Endodermal cell (in vitro differentiated cells): Measurements from ENCODE around the gene MOB4. TPM values are rescaled to one million over a fixed set of nuclear protein-coding genes. Genes with fewer than 3 reads are reported as not detected.

Experiments
- DNase-seq: peaks from one replicate; pipeline ENCODE4 v3.0.0-alpha.2; 2017
- H3K27ac ChIP-seq: 2 replicates; pipeline ENCODE4 v1.5.1; 2013; ENCODE audit warnings: mild to moderate bottlenecking, low read depth, low read length, moderate library complexity
- H3K27me3 ChIP-seq: 2 replicates; pipeline ENCODE4 v1.6.1; 2013; ENCODE audit warnings: mild to moderate bottlenecking, low read length, moderate library complexity; ENCODE audit not compliant: insufficient read depth, control insufficient read depth, poor library complexity, severe bottlenecking
- H3K36me3 ChIP-seq: 2 replicates; pipeline ENCODE4 v1.7.0; 2013; ENCODE audit warnings: mild to moderate bottlenecking, low read length, moderate library complexity; ENCODE audit not compliant: control insufficient read depth, insufficient read depth
- H3K4me1 ChIP-seq: one replicate; pipeline ENCODE4 v1.7.0; 2013; ENCODE audit warnings: low read length; ENCODE audit not compliant: control insufficient read depth, insufficient read depth
- H3K4me3 ChIP-seq: 2 replicates; pipeline ENCODE4 v1.5.1; 2013; ENCODE audit warnings: mild to moderate bottlenecking, low read length, moderate library complexity
- H3K9ac ChIP-seq: 2 replicates; pipeline ENCODE4 v1.6.1; 2013; ENCODE audit warnings: mild to moderate bottlenecking, low read length, moderate library complexity; ENCODE audit not compliant: poor library complexity, severe bottlenecking; ENCODE audit errors: extremely low read depth
- H3K9me3 ChIP-seq: 2 replicates; pipeline ENCODE4 v1.6.1; 2013; ENCODE audit warnings: mild to moderate bottlenecking, low read length, moderate library complexity; ENCODE audit not compliant: control insufficient read depth
- H3K27ac Mint-ChIP-seq: 2 replicates; pipeline ENCODE4 v1.8.0; 2020; ENCODE audit warnings: mixed read lengths
- H3K27me3 Mint-ChIP-seq: 2 replicates; pipeline ENCODE4 v1.8.0; 2021; ENCODE audit warnings: mild to moderate bottlenecking, mixed read lengths; ENCODE audit not compliant: insufficient read depth
- H3K36me3 Mint-ChIP-seq: 2 replicates; pipeline ENCODE4 v1.8.0; 2020; ENCODE audit warnings: low read depth, mixed read lengths
- H3K4me1 Mint-ChIP-seq: 2 replicates; pipeline ENCODE4 v1.8.0; 2020; ENCODE audit warnings: mixed read lengths
- H3K4me3 Mint-ChIP-seq: 2 replicates; pipeline ENCODE4 v1.8.0; 2020; ENCODE audit warnings: mild to moderate bottlenecking, moderate library complexity, mixed read lengths
- H3K9me3 Mint-ChIP-seq: 2 replicates; pipeline ENCODE4 v1.8.0; 2020; ENCODE audit warnings: mild to moderate bottlenecking, mixed read lengths
- CTCF ChIP-seq: fragments of 200-600 bp; sonication (generic); conservative IDR thresholded peaks from 2 replicates; pipeline ENCODE4 v1.5.0; 2021; ENCODE audit warnings: antibody characterized with exemption, mild to moderate bottlenecking
- WGBS, 2 experiments: methylation state at CpG; one replicate each; pipeline versions ENCODE4 v1.1.5 to v1.1.7; 2013; ENCODE audit warnings: missing lambda C conversion rate in 2 of 2, mixed read lengths in 1 of 2; ENCODE audit not compliant: insufficient coverage in 1 of 2, insufficient read length in 1 of 2; 5-methylcytosine and 5-hydroxymethylcytosine counted together
- total RNA-seq, 2 donors: library from RNA; stranded (reverse); fragmentation: NEBNext Ultra II Directional in 1 of 2; extraction: Animal tissue kit (Norgen Biotek cat#: 25700) in 1 of 2; gene quantifications; 2 replicates in 1 of 2; 3 replicates in 1 of 2; pipeline ENCODE4 v1.2.1, GENCODE V29; 2021

Gene MOB4
- total RNA-seq, 2 donors from 2014 or later = 37.0 to 42.5 TPM

DNA sequence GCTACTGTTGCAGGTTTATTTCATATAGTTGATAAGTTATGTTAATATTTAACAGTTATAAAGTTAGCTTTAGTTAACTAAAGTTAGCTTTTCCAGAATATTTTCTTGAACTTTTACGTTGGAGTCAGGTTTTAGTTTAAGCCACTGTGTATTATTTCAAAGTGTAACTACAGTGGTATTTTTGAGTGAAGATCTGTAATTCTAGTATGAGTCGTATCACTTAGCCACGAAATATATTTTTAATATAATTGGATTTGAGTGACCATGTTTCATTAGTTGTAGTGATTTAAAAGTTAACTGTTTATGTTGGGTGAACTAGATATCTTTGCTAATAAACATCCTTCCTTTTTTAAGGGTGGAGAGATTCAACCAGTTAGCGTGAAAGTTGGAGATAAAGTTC is 13.2 kb upstream of the MOB4 start:
- Mint-ChIP-seq H3K9me3 (no peaks in the 10 kb centered on the region), H3K4me1 (peaks cover 22% of the 10 kb centered on the region), H3K36me3 (peaks cover 45% of the 10 kb centered on the region), H3K27ac (no peak overlapping the region), H3K4me3 (peak overlapping the region; percentile 97), H3K27me3 (no peaks in the 10 kb centered on the region)
- Histone ChIP-seq H3K27ac (no peak overlapping the region), H3K27me3 (no peaks in the 10 kb centered on the region), H3K4me1 (peaks cover 10% of the 10 kb centered on the region), H3K9ac (no peak overlapping the region), H3K4me3 (peak overlapping the region; percentile 88), H3K9me3 (no peaks in the 10 kb centered on the region), H3K36me3 (peaks cover 47% of the 10 kb centered on the region)
- no peak for TF ChIP-seq CTCF
- DNase-seq = no peak
- 92 to 100% methylated on average over 3 to 4 of the region's 4 CpGs for WGBS, 2 experiments

DNA sequence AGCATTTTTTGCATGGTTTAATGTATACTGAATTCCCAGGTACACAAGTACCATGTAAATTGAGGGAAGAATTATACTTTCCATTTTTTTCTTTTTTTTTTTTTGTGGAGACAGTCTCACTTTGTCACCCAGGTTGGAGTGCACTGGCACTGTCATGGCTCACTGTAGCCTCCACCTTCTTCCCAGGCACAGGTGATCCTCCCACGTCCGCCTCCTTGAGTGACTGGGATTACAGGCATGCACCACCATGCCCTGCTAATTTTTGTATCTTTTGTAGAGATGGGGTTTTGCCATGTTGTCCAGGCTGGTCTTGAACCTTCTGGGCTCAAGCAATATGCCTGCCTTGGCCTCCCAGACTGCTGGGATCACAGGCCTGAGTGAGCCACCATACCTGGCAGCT is 11.9 kb upstream of the MOB4 start:
- H3K9me3 ChIP-seq = no peaks in the 10 kb centered on the region
- H3K4me1 Mint-ChIP-seq = peaks cover 15% of the 10 kb centered on the region
- peak overlapping the region; percentile 30 for H3K27ac Mint-ChIP-seq
- no peak overlapping the region for H3K4me3 ChIP-seq
- no peak for DNase-seq
- no peak overlapping the region for H3K4me3 Mint-ChIP-seq
- peaks cover 43% of the 10 kb centered on the region for H3K36me3 Mint-ChIP-seq
- no peaks in the 10 kb centered on the region for H3K9me3 Mint-ChIP-seq
- peaks cover 9% of the 10 kb centered on the region for H3K4me1 ChIP-seq
- H3K9ac ChIP-seq = no peak overlapping the region
- no peak overlapping the region for H3K27ac ChIP-seq
- no peaks in the 10 kb centered on the region for H3K27me3 ChIP-seq
- H3K36me3 ChIP-seq = peaks cover 40% of the 10 kb centered on the region
- H3K27me3 Mint-ChIP-seq = no peaks in the 10 kb centered on the region
- 87% methylated on average over 2 of the region's 2 CpGs; no CpG with 5 or more reads in 1 of the 2 experiments for WGBS, 2 experiments
- TF ChIP-seq CTCF = no peak

- Histone ChIP-seq H3K27me3 (no peaks in the 10 kb centered on the region), H3K9me3 (no peaks in the 10 kb centered on the region), H3K9ac (no peak overlapping the region), H3K4me1 (peaks cover 9% of the 10 kb centered on the region), H3K36me3 (peaks cover 40% of the 10 kb centered on the region), H3K4me3 (no peak overlapping the region), H3K27ac (no peak overlapping the region)
- Mint-ChIP-seq H3K27me3 (no peaks in the 10 kb centered on the region), H3K27ac (peak overlapping the region; percentile 30), H3K4me3 (no peak overlapping the region), H3K4me1 (peaks cover 15% of the 10 kb centered on the region), H3K36me3 (peaks cover 43% of the 10 kb centered on the region), H3K9me3 (no peaks in the 10 kb centered on the region)
- 92 to 98% methylated on average over 6 of the region's 6 CpGs for whole genome bisulfite sequencing, 2 experiments
- DNase-seq = no peak
- TF ChIP-seq CTCF = no peak
Measured at GRCh38 chr2:197504512-197504911, 11.4 kb upstream of the MOB4 start.
